Measurements from ENCODE around the gene SMG9.

- TF ChIP-seq ELF4 (IDR thresholded peaks at IDR 0.05) = no peak
- TF ChIP-seq BHLHE40 (IDR thresholded peaks at IDR 0.05; ENCODE audit: borderline replicate concordance) = no peak
- no peak for TF ChIP-seq FOXA1 (IDR thresholded peaks at IDR 0.05)
- no peak for TF ChIP-seq SP1 (IDR thresholded peaks at IDR 0.05)
- TF ChIP-seq PKNOX1 (IDR thresholded peaks at IDR 0.05) = no peak
- TF ChIP-seq FOXK2 (IDR thresholded peaks at IDR 0.05) = no peak
- TF ChIP-seq LEF1 (IDR thresholded peaks at IDR 0.05; ENCODE audit: borderline replicate concordance) = no peak
- TF ChIP-seq SUZ12 (IDR thresholded peaks at IDR 0.05) = no peak
- no peak for TF ChIP-seq L3MBTL2 (conservative IDR thresholded peaks at IDR 0.05)
- no peak for TF ChIP-seq TARDBP (IDR thresholded peaks at IDR 0.05)
Observed at GRCh38 chr19:43767818-43768217, 13.1 kb upstream of the SMG9 start.

Data from HEK293T (cell line).